GM12873 (cell line): ENCODE results near the gene ARHGEF10L.

Experiments
- TF ChIP-seq, protein P1 (sequence below): IDR thresholded peaks from 2 replicates; pipeline ENCODE4 v1.5.1; 2012; ENCODE audit warnings: low read depth, mild to moderate bottlenecking, moderate library complexity, low read length, control low read depth; ENCODE audit not compliant: insufficient read depth; ENCODE audit errors: missing control alignments

Gene ARHGEF10L

DNA sequence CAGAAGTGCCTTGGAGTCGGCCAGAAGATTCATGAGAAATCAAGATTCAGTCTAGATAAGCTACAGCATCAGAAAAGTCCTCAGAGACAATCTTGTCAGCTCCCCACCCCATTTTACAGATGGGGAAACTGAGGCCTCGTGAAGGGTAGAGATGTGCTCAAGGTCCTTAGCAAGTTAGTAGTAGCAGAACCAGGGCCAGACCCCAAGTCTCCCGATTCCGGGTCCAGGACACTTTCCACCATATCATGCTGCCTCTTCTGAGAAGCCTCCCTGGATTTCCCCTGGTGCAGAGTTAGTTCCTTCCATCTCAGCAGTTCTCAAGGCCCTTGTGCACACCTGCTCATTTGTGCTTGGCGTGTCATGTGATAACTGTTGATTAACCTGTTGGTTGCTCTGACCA is 124.1 kb downstream of the ARHGEF10L start:
- TF ChIP-seq, protein P1, sequence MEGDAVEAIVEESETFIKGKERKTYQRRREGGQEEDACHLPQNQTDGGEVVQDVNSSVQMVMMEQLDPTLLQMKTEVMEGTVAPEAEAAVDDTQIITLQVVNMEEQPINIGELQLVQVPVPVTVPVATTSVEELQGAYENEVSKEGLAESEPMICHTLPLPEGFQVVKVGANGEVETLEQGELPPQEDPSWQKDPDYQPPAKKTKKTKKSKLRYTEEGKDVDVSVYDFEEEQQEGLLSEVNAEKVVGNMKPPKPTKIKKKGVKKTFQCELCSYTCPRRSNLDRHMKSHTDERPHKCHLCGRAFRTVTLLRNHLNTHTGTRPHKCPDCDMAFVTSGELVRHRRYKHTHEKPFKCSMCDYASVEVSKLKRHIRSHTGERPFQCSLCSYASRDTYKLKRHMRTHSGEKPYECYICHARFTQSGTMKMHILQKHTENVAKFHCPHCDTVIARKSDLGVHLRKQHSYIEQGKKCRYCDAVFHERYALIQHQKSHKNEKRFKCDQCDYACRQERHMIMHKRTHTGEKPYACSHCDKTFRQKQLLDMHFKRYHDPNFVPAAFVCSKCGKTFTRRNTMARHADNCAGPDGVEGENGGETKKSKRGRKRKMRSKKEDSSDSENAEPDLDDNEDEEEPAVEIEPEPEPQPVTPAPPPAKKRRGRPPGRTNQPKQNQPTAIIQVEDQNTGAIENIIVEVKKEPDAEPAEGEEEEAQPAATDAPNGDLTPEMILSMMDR = no peak

DNA sequence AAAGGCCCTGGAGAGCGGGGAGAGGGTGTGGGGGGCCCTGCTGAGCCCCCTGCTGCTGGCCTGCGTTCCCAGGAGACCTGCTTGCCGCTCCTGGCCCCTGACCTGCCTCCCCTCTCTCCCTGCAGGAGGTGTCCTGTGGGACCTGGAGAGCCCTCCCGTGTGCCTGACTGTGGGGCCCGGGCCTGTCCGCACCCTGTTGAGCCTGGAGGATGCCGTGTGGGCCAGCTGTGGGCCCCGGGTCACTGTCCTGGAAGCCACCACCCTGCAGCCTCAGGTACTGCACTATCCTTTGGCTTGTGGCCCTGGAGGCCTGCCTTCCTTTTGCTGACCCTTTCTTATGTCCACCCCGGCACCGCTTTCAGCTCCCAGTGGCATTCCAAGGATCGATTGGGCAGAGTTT is 124.8 kb downstream of the ARHGEF10L start:
- TF ChIP-seq, protein P1 = peak; percentile 5

DNA sequence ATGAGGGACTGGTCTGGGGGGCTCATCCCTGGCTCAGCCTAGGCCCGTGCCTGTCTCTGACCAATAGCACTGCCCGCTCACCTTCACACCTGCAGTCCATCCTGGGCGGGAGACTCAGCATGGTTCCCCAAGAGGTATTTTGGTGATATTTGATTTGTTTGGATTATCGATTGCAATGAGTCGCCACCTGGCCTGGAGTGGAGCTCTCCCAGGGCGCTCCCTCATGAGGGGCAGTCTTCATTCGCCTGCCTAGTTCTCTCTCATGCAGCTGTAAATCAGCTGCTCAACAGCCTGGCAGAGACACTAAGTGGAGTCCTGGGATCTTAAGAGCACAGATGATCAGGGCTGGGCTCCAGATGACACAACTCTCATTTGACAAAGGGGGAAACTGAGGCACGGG is 125.6 kb downstream of the ARHGEF10L start:
- TF ChIP-seq, protein P1 = no peak

DNA sequence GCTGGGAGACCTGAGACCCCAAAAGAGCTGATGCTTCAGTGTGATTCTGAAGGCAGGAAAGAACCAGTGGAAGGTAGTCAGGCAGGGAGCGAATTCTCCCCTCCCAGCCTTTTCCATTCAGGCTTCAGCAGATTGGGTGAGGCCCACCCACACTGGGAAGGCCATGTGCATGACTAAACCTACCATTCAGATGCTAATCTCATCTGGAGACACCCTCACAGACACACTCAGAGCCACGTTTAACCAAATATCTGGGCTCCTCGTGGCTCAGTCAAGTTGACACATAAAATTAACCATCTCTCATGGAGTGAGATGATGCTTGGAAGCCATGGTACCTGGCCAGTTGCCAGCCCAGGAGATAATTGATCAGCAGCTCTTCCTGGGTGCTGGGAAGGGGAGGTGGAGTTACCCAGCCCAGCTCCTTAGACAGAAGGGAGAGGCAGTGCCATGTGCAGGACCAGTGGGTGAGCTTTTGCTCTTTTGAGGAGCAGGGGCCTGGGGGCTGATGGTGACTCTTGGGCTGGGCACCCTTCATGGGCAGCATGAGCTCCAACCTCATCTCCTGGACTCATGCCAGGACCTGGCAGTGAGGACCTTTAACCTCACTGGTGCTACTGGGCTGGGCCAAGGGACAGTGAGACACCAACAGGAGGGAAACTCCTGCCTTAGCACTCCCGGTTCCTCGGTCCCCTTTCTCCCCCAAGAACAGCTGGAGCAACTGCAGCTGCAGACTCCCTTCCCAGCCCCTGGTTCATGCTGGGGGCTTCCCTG is 126.6 kb downstream of the ARHGEF10L start:
- TF ChIP-seq, protein P1 = no peak

DNA sequence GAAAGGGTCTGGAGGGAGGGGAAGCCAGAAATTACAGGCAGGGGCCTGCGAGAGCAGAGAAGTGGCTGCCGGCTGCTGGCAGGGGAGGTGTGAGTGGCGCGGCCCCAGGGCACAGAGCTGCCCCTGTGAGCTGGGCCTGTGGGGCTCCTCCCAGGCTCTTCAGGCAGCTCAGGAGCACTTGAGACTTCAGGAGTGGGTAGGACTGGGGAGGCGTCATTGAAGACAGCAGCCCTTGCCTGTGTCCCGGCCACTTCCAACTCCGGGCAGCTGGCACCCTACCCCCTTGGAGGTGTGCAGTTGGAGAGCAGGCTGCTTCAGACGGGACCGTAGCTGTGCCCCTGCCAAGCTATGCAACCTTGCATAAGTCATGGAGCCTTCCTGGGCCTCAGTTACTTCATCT is 128.1 kb downstream of the ARHGEF10L start:
- TF ChIP-seq, protein P1 = no peak

DNA sequence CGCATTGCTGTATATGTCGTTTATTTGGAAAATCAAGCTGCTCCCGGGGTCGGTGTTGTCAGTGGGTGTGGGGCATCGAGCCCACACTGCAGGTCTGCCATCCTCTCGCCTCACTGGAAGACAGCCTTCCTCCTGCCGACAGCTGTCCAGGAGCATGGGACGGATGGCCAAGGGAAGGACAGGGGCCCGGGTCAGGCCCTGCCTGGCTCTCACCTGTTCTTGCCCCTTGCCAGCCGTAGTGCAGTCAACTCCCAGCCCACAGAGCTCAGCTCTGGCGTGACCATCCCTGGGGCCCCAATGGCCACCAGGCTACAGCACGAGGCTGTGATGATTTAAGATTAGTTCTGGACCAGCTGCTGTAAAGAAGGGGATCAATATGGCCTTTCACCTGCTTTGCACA is 128.7 kb downstream of the ARHGEF10L start:
- TF ChIP-seq, protein P1 = no peak

DNA sequence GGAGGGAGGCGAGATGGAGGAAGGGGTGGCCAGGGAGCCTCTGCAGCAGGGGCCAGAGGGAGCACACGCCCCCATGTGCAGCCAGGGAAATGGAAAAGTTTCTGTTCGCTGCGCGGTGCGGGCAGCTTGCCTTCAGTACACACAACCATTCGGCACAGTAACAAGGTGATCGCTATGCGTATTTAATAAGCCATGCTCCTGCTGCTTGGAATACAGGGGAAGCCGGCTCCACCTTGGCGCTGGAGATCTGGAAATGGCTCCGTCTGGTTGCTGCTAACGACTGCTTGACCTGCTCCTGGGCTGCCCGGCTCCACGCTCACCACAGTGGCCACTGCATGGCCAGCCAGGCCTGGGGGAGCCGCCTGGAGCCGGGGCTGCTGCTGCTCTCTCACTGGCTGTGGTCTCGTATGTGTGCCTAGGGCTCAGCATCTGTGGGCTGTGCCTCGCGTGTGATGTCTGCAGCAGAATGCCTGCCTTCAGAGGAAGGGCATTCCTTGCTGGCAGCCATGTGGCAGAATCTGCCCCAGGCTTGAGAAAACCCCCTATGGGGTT is 129.2 kb downstream of the ARHGEF10L start:
- TF ChIP-seq, protein P1 = no peak
